ENCODE measurements around the gene GAA. TPM values are rescaled to one million over a fixed set of nuclear protein-coding genes. Genes with fewer than 3 reads are reported as not detected.

The GAA gene
- total RNA-seq, 1 experiment from 2014 or later = 36.1 TPM

GRCh38 chr17:80119271-80119791 lies 17.9 kb downstream of the GAA start:
- TF ChIP-seq POLR2AphosphoS5 (IDR thresholded peaks at IDR 0.05; ENCODE audit: low read depth, low read length) (no peak), CTCF (IDR thresholded peaks at IDR 0.05) (no peak), SIN3A (IDR thresholded peaks at IDR 0.05; ENCODE audit: borderline replicate concordance, insufficient read depth, low read depth, low read length) (no peak), REST (IDR thresholded peaks at IDR 0.05; ENCODE audit: insufficient read depth in 1 of 2, low read depth in 2 of 2, low read length in 1 of 2) (no peak)
- no peaks in the 10 kb centered on the region for H3K27me3 ChIP-seq (ENCODE audit: control insufficient read depth, insufficient read depth, low read length)
- DNase-seq (ENCODE audit: low read depth, low spot score) = no peak
- H3K36me3 ChIP-seq (ENCODE audit: control insufficient read depth, insufficient read depth, low read length) = no peaks in the 10 kb centered on the region
- H3K4me3 ChIP-seq (ENCODE audit: low read depth in 2 of 2, low read length in 2 of 2) = no peak overlapping the region
- intact Hi-C loops (cut with micrococcal nuclease; ENCODE audit: unreplicated experiment) (no loop called here), in situ Hi-C loops (cut with HindIII; ENCODE audit: low pct_unique_long_range_greater_than_20kb, low sequenced_read_pairs) (no loop called here)
- POLR2A ChIA-PET = no interaction called here
- CTCF ChIA-PET = no interaction called here
- H3K27ac ChIP-seq (ENCODE audit: low read length) = no peak overlapping the region
- ATAC-seq = peak; percentile 35; the same call in 1 of the 2 replicates
- H3K4me1 ChIP-seq (ENCODE audit: control insufficient read depth, insufficient read depth, low read length) = 0 out of 2 replicates have a peak, but pooled peaks cover 3% of the 10 kb centered on the region
- no TSS peak for BruUV-seq (replicated peaks)
- H3K9me3 ChIP-seq (ENCODE audit: control insufficient read depth, insufficient read depth, low read depth, low read length) = no peaks in the 10 kb centered on the region

- TF ChIP-seq SIN3A (IDR thresholded peaks at IDR 0.05; ENCODE audit: borderline replicate concordance, insufficient read depth, low read depth, low read length) (no peak), REST (IDR thresholded peaks at IDR 0.05; ENCODE audit: insufficient read depth in 1 of 2, low read depth in 2 of 2, low read length in 1 of 2) (no peak), POLR2AphosphoS5 (IDR thresholded peaks at IDR 0.05; ENCODE audit: low read depth, low read length) (no peak), TCF7L2 (IDR thresholded peaks at IDR 0.05; ENCODE audit: low read depth, low read length) (no peak), CTCF (IDR thresholded peaks at IDR 0.05) (no peak)
- H3K36me3 ChIP-seq (ENCODE audit: control insufficient read depth, insufficient read depth, low read length) = no peaks in the 10 kb centered on the region
- 0 out of 2 replicates have a peak, but pooled peaks cover 3% of the 10 kb centered on the region for H3K4me1 ChIP-seq (ENCODE audit: control insufficient read depth, insufficient read depth, low read length)
- H3K27ac ChIP-seq (ENCODE audit: low read length) = no peak overlapping the region
- POLR2A ChIA-PET = no interaction called here
- intact Hi-C loops (cut with micrococcal nuclease; ENCODE audit: unreplicated experiment) (no loop called here), in situ Hi-C loops (cut with HindIII; ENCODE audit: low pct_unique_long_range_greater_than_20kb, low sequenced_read_pairs) (no loop called here)
- BruUV-seq (replicated peaks) = no TSS peak
- no peak for ATAC-seq
- CTCF ChIA-PET = no interaction called here
- H3K27me3 ChIP-seq (ENCODE audit: control insufficient read depth, insufficient read depth, low read length) = no peaks in the 10 kb centered on the region
- no peak overlapping the region for H3K4me3 ChIP-seq (ENCODE audit: low read depth in 2 of 2, low read length in 2 of 2)
- H3K9me3 ChIP-seq (ENCODE audit: control insufficient read depth, insufficient read depth, low read depth, low read length) = no peaks in the 10 kb centered on the region
- no peak for DNase-seq (ENCODE audit: low read depth, low spot score)
These were observed 18.5 kb downstream of the GAA start for GRCh38 chr17:80119839-80120238.

All from Panc1 (cell line).